ENCODE data around the gene COL15A1.

DNA sequence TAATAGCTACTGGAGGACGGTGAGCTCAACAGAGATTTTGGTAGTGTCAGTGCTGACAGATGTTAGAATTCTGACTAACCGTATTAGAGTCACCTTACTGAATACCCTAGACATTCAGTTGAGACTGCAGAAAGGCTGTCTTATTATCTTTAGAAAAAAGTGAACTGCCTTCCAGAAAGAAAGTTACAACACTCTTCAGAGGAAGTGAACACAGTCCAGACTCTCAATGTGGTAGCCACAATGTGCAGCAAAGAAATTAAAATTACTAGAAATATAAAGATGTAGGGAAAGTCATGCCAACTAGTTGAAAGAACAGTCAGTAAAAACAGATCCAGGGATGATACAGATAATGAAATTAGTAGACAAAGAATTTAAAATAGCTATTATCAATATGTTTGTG, 47.1 kb upstream of the COL15A1 start:
- TF ChIP-seq, protein P1, sequence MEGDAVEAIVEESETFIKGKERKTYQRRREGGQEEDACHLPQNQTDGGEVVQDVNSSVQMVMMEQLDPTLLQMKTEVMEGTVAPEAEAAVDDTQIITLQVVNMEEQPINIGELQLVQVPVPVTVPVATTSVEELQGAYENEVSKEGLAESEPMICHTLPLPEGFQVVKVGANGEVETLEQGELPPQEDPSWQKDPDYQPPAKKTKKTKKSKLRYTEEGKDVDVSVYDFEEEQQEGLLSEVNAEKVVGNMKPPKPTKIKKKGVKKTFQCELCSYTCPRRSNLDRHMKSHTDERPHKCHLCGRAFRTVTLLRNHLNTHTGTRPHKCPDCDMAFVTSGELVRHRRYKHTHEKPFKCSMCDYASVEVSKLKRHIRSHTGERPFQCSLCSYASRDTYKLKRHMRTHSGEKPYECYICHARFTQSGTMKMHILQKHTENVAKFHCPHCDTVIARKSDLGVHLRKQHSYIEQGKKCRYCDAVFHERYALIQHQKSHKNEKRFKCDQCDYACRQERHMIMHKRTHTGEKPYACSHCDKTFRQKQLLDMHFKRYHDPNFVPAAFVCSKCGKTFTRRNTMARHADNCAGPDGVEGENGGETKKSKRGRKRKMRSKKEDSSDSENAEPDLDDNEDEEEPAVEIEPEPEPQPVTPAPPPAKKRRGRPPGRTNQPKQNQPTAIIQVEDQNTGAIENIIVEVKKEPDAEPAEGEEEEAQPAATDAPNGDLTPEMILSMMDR (IDR thresholded peaks at IDR 0.05): no peak
- no peak for TF ChIP-seq POLR2A (IDR thresholded peaks at IDR 0.05)
